COLO668 (cell line): ENCODE measurements around the gene MPV17L2.

Source experiments
- DNase-seq: peaks from one replicate; lab custom pipeline; 2025; ENCODE audit not compliant: unreplicated experiment; lab: John Stamatoyannopoulos, UW

MPV17L2 gene

DNA sequence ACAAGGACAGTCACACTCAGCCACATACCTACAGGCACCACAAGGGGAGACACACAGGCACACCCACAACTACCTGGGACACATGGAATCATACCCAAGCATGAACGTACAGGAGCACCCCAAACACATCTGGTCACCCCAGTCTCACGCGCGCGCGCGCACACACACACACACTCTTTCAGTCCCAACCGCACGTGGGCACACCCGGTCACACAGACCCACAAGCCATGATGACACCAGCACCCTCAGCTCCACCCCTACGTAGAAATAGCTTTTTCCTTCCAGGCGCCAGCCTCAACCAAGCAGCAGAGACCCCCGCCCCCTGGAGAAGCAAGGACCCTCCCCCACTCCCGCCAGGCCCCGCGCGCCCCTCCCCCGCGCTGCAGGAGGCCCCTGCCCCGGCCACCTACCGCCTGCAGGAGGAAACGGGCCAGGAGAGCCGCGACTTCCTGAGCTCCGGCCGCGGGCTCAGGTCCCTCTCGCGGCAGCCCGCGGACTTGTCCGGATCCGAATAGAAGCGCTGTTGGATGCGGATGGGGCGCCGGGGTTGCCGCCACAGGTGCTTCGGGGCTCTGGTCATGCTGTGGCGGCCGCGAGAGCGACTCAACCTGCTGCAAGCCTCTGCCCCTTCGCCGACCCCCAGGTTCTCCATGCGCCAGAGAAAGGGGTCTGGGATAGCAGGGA is 39.7 kb downstream of the MPV17L2 start:
- DNase-seq = peak; percentile 75

DNA sequence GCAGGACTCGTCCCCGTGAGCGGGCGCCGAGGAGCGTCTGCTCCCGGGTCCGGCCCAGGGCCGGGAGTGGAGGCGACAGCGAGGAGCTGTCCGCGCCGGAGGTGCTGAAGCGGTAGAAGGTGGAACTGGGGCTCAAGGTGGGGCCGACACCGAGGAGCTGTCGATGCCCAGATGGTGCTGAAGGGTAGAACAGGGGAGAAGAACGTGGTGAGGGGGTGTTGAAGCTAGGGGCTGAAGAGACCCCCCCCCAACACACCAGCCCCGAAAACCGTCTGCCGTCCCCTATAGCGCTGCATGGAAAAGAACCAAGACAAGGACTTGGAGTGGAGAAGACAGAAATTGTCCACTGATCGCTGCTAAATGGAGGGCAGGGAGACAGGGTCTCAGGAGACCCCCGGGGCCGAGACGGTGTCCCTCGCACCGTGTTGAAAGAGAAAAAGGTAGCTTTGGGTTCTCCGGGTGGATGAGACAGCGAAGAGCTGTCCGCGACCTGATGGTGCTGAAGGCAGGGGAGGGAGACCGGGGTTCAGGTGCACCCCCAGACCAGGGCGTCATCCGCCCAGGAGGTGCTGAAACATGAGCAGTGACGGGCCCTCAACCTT is 40.3 kb downstream of the MPV17L2 start:
- DNase-seq = peak; percentile 51

DNA sequence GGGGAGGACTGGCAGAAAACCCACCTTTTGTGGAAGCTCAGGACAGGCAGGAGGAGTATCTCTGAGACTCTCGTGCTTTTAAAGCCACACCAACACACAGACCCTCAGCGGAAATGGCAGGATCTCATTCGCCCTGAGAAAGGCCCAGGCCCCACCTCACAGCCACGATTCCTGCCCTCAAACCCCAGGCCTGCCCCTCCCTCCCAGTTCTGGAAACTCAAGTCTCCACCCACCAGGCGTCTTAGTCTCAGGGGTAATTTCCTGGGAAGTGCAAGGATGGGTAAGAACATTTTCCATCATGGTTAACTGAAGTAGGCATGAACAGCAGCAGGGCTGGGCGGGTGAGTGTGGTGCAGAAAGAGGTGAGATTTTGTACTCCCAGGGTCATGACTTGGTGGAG is 41.2 kb downstream of the MPV17L2 start:
- DNase-seq = no peak

DNA sequence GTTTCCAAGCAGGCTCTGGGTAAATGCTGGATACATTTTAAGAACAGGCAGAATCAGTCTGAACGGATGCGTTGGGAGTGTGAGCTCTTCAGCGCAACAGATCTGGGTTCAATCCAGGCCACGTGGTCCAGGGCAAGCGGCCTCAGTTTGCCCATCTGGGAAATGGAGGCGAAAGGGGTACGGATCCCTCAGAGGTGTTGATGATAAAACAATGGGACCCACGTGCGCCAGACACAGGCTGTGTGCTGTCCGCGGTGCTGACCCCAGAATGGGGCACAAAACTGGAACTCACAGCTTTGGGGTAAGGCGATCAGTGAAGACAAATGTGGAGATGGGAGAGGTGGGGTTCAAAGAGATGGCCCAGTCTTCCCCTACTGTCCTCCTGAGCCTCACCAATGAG is 46.3 kb downstream of the MPV17L2 start:
- DNase-seq = no peak

DNA sequence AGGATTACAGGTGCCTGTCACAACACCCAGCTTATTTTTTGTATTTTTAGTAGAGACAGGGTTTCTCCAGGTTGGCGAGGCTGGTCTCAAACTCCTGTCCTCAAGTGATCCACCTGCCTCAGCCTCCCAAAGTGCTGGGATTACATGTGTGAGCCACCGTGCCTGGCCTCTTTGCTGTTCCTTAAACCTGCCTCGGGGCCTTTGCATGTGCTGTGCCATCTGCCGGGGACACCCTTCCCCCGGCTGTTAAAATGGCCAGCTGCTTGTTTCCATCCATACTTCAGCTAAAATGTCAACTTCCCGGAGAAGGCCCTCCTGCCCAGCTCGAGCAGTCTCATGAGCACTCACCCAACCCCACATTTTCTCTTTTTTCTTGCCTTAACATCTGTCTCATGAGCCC is 52.3 kb downstream of the MPV17L2 start:
- DNase-seq = no peak
